SK-N-SH (cell line): Measurements from ENCODE around the gene SKIC2. TPM values are rescaled to one million over a fixed set of nuclear protein-coding genes. Genes with fewer than 3 reads are reported as not detected.

Experiments used
- CTCF ChIA-PET: fragments of 300-600, 350-600 bp; formaldehyde crosslinking; extraction: SDS; loops from one replicate; lab custom pipeline; 2021; lab: Yijun Ruan, JAX
- POLR2A ChIA-PET: fragments of 350-600 bp; sonication (Branson Sonifier 250); formaldehyde crosslinking; extraction: SDS; loops from one replicate; lab custom pipeline; 2020; ENCODE audit warnings: antibody characterized with exemption, inconsistent platforms; lab: Yijun Ruan, JAX
- DNase-seq: peaks from one replicate; pipeline ENCODE4 v3.0.0; 2012
- H2AFZ ChIP-seq: fragments of 200-600 bp; sonication (generic); 2 replicates; pipeline ENCODE4 v1.8.1; 2016; ENCODE audit warnings: antibody characterized with exemption, mild to moderate bottlenecking, low read depth
- H3F3A ChIP-seq: fragments of 200-600 bp; sonication (generic); replicated peaks from 2 replicates; pipeline ENCODE3; 2016; ENCODE audit warnings: antibody characterized with exemption, mild to moderate bottlenecking; ENCODE audit not compliant: insufficient read depth
- H3K27ac ChIP-seq, 2 experiments: fragments of 200-500 bp in 1 of 2; fragments of 200-600 bp in 1 of 2; sonication (Bioruptor generic) in 1 of 2; sonication (generic), shearing (Covaris generic) in 1 of 2; 2 replicates each; pipeline versions ENCODE4 v1.5.1 to v1.6.1; 2014 to 2016; ENCODE audit warnings: low read depth in 2 of 2, inconsistent platforms in 1 of 2, low read length in 1 of 2, mild to moderate bottlenecking in 1 of 2, mixed read lengths in 1 of 2
- H3K27me3 ChIP-seq: fragments of 200-600 bp; sonication (generic), shearing (Covaris generic); 2 replicates; pipeline ENCODE4 v1.6.1; 2016; ENCODE audit warnings: mixed run types; ENCODE audit not compliant: insufficient read depth
- H3K36me3 ChIP-seq, 2 experiments: fragments of 200-500 bp in 1 of 2; fragments of 200-600 bp in 1 of 2; sonication (Bioruptor generic) in 1 of 2; sonication (generic) in 1 of 2; replicated peaks in 1 of 2; 2 replicates each; pipeline versions ENCODE3 to v1.5.1; 2014 to 2016; ENCODE audit warnings: low read length in 1 of 2, mild to moderate bottlenecking in 1 of 2; ENCODE audit not compliant: insufficient read depth in 2 of 2, control insufficient read depth in 1 of 2
- H3K4me1 ChIP-seq, 2 experiments: fragments of 200-500 bp in 1 of 2; fragments of 200-600 bp in 1 of 2; sonication (Bioruptor generic) in 1 of 2; sonication (generic), shearing (Covaris generic) in 1 of 2; 2 replicates each; pipeline versions ENCODE4 v1.5.1 to v1.6.1; 2014 to 2016; ENCODE audit warnings: low read depth in 1 of 2, low read length in 1 of 2, mixed run types in 1 of 2; ENCODE audit not compliant: insufficient read depth in 2 of 2, control insufficient read depth in 1 of 2
- H3K4me2 ChIP-seq: fragments of 200-600 bp; sonication (generic), shearing (Covaris generic); 2 replicates; pipeline ENCODE4 v1.6.1; 2017; ENCODE audit warnings: mixed run types
- H3K4me3 ChIP-seq, 2 experiments: fragments of 200-500 bp in 1 of 2; fragments of 200-600 bp in 1 of 2; sonication (Bioruptor generic) in 1 of 2; sonication (generic), shearing (Covaris generic) in 1 of 2; 2 replicates each; pipeline versions ENCODE4 v1.5.1 to v1.8.1; 2014 to 2016; ENCODE audit warnings: low read depth in 2 of 2, inconsistent platforms in 1 of 2, low read length in 1 of 2, mild to moderate bottlenecking in 1 of 2, mixed read lengths in 1 of 2, moderate library complexity in 1 of 2
- H3K79me2 ChIP-seq: fragments of 200-600 bp; sonication (generic); 2 replicates; pipeline ENCODE4 v1.8.1; 2017; ENCODE audit warnings: mild to moderate bottlenecking; ENCODE audit not compliant: insufficient read depth
- H3K9ac ChIP-seq: fragments of 200-600 bp; sonication (generic); 2 replicates; pipeline ENCODE4 v1.6.1; 2017; ENCODE audit warnings: mixed run types
- H3K9me2 ChIP-seq: fragments of 200-600 bp; sonication (generic); 2 replicates; pipeline ENCODE4 v1.6.1; 2017; ENCODE audit warnings: mixed run types
- H3K9me3 ChIP-seq: fragments of 200-600 bp; sonication (generic); 2 replicates; pipeline ENCODE4 v1.6.1; 2017; ENCODE audit warnings: mixed run types, mild to moderate bottlenecking, moderate library complexity
- H4K20me1 ChIP-seq: fragments of 200-600 bp; sonication (generic); 2 replicates; pipeline ENCODE4 v1.6.1; 2017; ENCODE audit warnings: mild to moderate bottlenecking, mixed run types; ENCODE audit not compliant: insufficient read depth
- CHD2 ChIP-seq: fragments of 150-350 bp; IDR thresholded peaks from 2 replicates; pipeline ENCODE4 v1.6.1; 2018; ENCODE audit warnings: low read length; ENCODE audit not compliant: partially characterized antibody
- EP300 ChIP-seq, 2 experiments: IDR thresholded peaks; 2 replicates each; pipeline versions ENCODE4 v1.4.0 to v1.6.1; 2012; ENCODE audit warnings: borderline replicate concordance in 1 of 2, low read depth in 1 of 2, low read length in 1 of 2
- EZH2phosphoT487 ChIP-seq: fragments of 200-600 bp; sonication (generic); IDR thresholded peaks from 2 replicates; pipeline ENCODE4 v1.6.1; 2017; ENCODE audit warnings: low read depth, mixed run types, mild to moderate bottlenecking, antibody characterized with exemption, moderate library complexity, borderline replicate concordance
- FOSL2 ChIP-seq: IDR thresholded peaks from 2 replicates; pipeline ENCODE4 v1.4.0; 2012; ENCODE audit warnings: low read depth, mild to moderate bottlenecking, moderate library complexity, borderline replicate concordance
- FOXJ3 ChIP-seq: sonication (generic); formaldehyde crosslinking; IDR thresholded peaks from 2 replicates; pipeline ENCODE4 v1.5.1; 2020; ENCODE audit warnings: mild to moderate bottlenecking, missing genetic modification reagents
- GABPA ChIP-seq: IDR thresholded peaks from 2 replicates; pipeline ENCODE4 v1.4.0; 2012; ENCODE audit warnings: low read depth, mild to moderate bottlenecking
- GATA2 ChIP-seq: sonication (generic); formaldehyde crosslinking; IDR thresholded peaks from 2 replicates; pipeline ENCODE4 v1.5.0; 2020; ENCODE audit warnings: mild to moderate bottlenecking, missing genetic modification reagents
- MEF2A ChIP-seq: IDR thresholded peaks from 2 replicates; pipeline ENCODE4 v1.4.0; 2012; ENCODE audit warnings: low read depth, borderline replicate concordance
- MXI1 ChIP-seq: IDR thresholded peaks from 2 replicates; pipeline ENCODE4 v1.6.1; 2012; ENCODE audit warnings: mild to moderate bottlenecking, low read depth, low read length, improper control_type of control experiment
- NFIC ChIP-seq: IDR thresholded peaks from 2 replicates; pipeline ENCODE4 v1.4.0; 2012; ENCODE audit warnings: borderline replicate concordance
- POLR2AphosphoS5 ChIP-seq: IDR thresholded peaks from 2 replicates; pipeline ENCODE4 v1.6.1; 2012; ENCODE audit warnings: low read depth, low read length
- RXRA ChIP-seq: IDR thresholded peaks from 2 replicates; pipeline ENCODE4 v1.4.0; 2012; ENCODE audit warnings: low read depth, mild to moderate bottlenecking, borderline replicate concordance
- SMC3 ChIP-seq: IDR thresholded peaks from 2 replicates; pipeline ENCODE4 v1.6.1; 2012; ENCODE audit warnings: low read depth, low read length, improper control_type of control experiment
- TAF1 ChIP-seq: IDR thresholded peaks from 2 replicates; pipeline ENCODE4 v1.6.1; 2012; ENCODE audit warnings: low read depth, mild to moderate bottlenecking, low read length, moderate library complexity, borderline replicate concordance
- TCF12 ChIP-seq: IDR thresholded peaks from 2 replicates; pipeline ENCODE4 v1.4.0; 2012
- TEAD4 ChIP-seq: IDR thresholded peaks from 2 replicates; pipeline ENCODE4 v1.4.0; 2012; ENCODE audit warnings: mild to moderate bottlenecking, borderline replicate concordance; ENCODE audit not compliant: insufficient read depth
- YY1 ChIP-seq: IDR thresholded peaks from 2 replicates; pipeline ENCODE4 v1.4.0; 2012; ENCODE audit warnings: low read depth, mild to moderate bottlenecking
- WGBS: methylation state at CpG from one replicate; pipeline ENCODE4 v1.1.6; 2017; ENCODE audit warnings: low lambda C conversion rate; 5-methylcytosine and 5-hydroxymethylcytosine counted together
- polyA plus RNA-seq, 3 experiments: library from polyadenylated mRNA; depleted of rRNA; stranded (reverse); fragments of >200 nt; gene quantifications; 2 replicates each; pipeline ENCODE4 v1.2.3, GENCODE V29; 2012
- TF ChIP-seq, protein P1 (sequence below): IDR thresholded peaks from 2 replicates; pipeline ENCODE4 v1.4.0; 2012; ENCODE audit warnings: low read depth, borderline replicate concordance
- TF ChIP-seq, protein P2 (sequence below): IDR thresholded peaks from 2 replicates; pipeline ENCODE4 v1.6.1; 2012; ENCODE audit warnings: mild to moderate bottlenecking, low read depth, low read length, moderate library complexity

SKIC2 gene
- polyA plus RNA-seq, 1 of the 3 experiments (the other 2 are of a cell fraction): 89.4 TPM

DNA sequence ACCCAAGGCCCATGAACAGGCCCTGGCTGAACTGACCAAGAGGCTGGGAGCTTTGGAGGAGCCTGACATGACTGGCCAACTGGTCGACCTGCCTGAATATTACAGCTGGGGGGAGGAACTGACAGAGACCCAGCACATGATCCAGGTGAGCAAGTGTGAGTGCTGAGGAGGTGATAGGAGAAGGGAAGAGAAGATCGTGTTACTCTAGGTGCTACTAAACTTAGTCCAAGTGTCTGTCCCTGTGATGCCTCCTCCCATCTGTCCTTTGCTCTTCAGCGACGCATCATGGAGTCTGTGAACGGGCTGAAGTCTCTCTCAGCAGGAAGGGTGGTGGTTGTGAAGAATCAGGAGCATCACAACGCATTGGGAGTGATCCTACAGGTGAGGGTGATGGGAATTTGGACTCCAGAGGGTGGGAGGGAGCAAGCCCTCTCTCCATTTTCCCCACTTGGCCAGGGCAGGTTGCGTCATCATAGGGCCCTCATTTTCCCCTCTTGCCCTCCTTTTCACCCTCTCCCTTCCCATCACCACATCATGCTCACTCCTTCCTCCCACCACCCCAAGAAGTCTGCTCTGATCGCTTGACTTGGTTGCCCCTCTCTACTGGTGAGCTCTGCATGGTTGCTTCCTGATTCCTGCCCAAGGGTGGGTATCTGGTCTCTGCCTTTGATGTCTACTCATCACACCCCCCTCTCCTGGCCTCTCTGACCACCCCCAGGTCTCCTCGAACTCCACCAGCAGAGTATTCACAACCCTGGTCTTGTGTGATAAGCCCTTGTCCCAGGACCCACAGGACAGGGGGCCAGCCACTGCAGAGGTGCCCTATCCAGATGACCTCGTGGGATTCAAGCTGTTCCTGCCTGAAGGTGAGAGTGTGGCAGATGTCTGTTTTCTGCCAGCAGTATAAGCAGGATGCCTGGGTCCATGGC lies 8.3 kb downstream of the SKIC2 start:
- WGBS: 88% methylated on average over 9 of the region's 10 CpGs
- CTCF ChIA-PET: interaction anchor here (5.1 kb wide), 1 partner anchor 15 kb away, joined by 29 read pairs; no protein-coding TSS in a partner anchor

DNA sequence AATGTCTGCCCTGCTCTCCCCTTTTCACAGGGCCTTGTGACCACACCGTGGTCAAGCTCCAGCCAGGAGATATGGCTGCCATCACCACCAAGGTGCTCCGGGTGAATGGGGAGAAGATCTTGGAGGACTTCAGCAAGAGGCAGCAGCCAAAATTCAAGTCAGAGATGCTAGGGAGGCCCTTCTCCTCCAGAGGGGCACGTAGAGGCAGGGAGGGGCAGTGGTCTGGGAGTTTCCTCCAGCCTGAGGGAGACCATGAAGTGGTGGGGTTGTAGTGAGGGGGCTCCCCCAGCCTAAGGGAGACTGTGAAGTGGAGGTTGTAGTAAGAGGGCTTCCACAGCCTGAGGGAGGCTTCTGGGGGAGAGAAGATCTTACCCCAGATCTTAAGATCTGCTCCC lies 8.9 kb downstream of the SKIC2 start:
- Histone ChIP-seq H3K36me3 (peaks cover 25 to 68% of the 10 kb centered on the region in 2 experiments), H3K4me2 (no peak overlapping the region), H2AFZ (no peak overlapping the region), H3K9me3 (no peaks in the 10 kb centered on the region), H3K4me1 (peaks cover 5 to 21% of the 10 kb centered on the region in 2 experiments; a peak in 1 of 4 replicates), H3K4me3 (no peak overlapping the region), H3K9me2 (no peaks in the 10 kb centered on the region), H3K79me2 (peaks cover 22% of the 10 kb centered on the region), H3K27ac (no peak overlapping the region), H3K27me3 (no peaks in the 10 kb centered on the region), H3K9ac (no peak overlapping the region), H4K20me1 (no peaks in the 10 kb centered on the region), H3F3A (peaks cover 10% of the 10 kb centered on the region)
- WGBS: 100% methylated on average over 3 of the region's 3 CpGs
- CTCF ChIA-PET: interaction anchor here (5.1 to 5.2 kb wide), 2 partner anchors 9 to 16 kb away, joined by 19 to 29 read pairs; partner anchors contain the start of genes NELFE and SKIC2
- no peak for DNase-seq
- TF ChIP-seq, protein P1, sequence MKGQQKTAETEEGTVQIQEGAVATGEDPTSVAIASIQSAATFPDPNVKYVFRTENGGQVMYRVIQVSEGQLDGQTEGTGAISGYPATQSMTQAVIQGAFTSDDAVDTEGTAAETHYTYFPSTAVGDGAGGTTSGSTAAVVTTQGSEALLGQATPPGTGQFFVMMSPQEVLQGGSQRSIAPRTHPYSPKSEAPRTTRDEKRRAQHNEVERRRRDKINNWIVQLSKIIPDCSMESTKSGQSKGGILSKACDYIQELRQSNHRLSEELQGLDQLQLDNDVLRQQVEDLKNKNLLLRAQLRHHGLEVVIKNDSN: no peak
- TF ChIP-seq FOXJ3 (CRISPR knock-in tag) (no peak), FOSL2 (no peak), CHD2 (no peak), TAF1 (no peak), MXI1 (no peak), MEF2A (no peak), GATA2 (CRISPR knock-in tag) (no peak), EP300 (IDR thresholded peaks at IDR 0.05; ENCODE audit: borderline replicate concordance in 1 of 2, low read depth in 1 of 2, low read length in 1 of 2) (no peak), NFIC (no peak), POLR2AphosphoS5 (no peak), TCF12 (no peak), YY1 (no peak), TEAD4 (no peak), EZH2phosphoT487 (no peak)
- TF ChIP-seq, protein P2, sequence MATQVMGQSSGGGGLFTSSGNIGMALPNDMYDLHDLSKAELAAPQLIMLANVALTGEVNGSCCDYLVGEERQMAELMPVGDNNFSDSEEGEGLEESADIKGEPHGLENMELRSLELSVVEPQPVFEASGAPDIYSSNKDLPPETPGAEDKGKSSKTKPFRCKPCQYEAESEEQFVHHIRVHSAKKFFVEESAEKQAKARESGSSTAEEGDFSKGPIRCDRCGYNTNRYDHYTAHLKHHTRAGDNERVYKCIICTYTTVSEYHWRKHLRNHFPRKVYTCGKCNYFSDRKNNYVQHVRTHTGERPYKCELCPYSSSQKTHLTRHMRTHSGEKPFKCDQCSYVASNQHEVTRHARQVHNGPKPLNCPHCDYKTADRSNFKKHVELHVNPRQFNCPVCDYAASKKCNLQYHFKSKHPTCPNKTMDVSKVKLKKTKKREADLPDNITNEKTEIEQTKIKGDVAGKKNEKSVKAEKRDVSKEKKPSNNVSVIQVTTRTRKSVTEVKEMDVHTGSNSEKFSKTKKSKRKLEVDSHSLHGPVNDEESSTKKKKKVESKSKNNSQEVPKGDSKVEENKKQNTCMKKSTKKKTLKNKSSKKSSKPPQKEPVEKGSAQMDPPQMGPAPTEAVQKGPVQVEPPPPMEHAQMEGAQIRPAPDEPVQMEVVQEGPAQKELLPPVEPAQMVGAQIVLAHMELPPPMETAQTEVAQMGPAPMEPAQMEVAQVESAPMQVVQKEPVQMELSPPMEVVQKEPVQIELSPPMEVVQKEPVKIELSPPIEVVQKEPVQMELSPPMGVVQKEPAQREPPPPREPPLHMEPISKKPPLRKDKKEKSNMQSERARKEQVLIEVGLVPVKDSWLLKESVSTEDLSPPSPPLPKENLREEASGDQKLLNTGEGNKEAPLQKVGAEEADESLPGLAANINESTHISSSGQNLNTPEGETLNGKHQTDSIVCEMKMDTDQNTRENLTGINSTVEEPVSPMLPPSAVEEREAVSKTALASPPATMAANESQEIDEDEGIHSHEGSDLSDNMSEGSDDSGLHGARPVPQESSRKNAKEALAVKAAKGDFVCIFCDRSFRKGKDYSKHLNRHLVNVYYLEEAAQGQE: no peak
- POLR2A ChIA-PET: interaction anchor here (1.0 to 3.8 kb wide), 2 partner anchors 9 to 172 kb away, joined by 3 to 20 read pairs; partner anchors contain the start of genes NELFE, SKIC2 and VARS1

More for the DNA sequence above, 8.3 kb downstream of the SKIC2 start:
- Histone ChIP-seq H3K9ac (no peak overlapping the region), H3K27ac (no peak overlapping the region), H3K36me3 (peaks cover 25 to 75% of the 10 kb centered on the region in 2 experiments), H2AFZ (no peak overlapping the region), H3K27me3 (no peaks in the 10 kb centered on the region), H3K4me1 (peaks cover 5 to 18% of the 10 kb centered on the region in 2 experiments; a peak in 1 of 4 replicates), H4K20me1 (no peaks in the 10 kb centered on the region), H3F3A (peaks cover 10% of the 10 kb centered on the region), H3K4me2 (no peak overlapping the region), H3K4me3 (no peak overlapping the region), H3K9me3 (no peaks in the 10 kb centered on the region), H3K9me2 (no peaks in the 10 kb centered on the region), H3K79me2 (peaks cover 15% of the 10 kb centered on the region; the same call in 1 of the 2 replicates)
- POLR2A ChIA-PET: interaction anchor here (1.0 to 3.8 kb wide), 2 partner anchors 8 to 172 kb away, joined by 3 to 20 read pairs; partner anchors contain the start of genes NELFE, SKIC2 and VARS1
- DNase-seq: no peak
- TF ChIP-seq TAF1 (no peak), RXRA (no peak), EZH2phosphoT487 (no peak), GABPA (no peak), MEF2A (no peak), CHD2 (no peak), GATA2 (CRISPR knock-in tag) (no peak), MXI1 (no peak), SMC3 (no peak)
